ENCODE data around the gene ANAPC13. TPM values are rescaled to one million over a fixed set of nuclear protein-coding genes. Genes with fewer than 3 reads are reported as not detected.

The ANAPC13 gene
- polyA plus RNA-seq, 1 of the 3 experiments (the other 2 are of a cell fraction), result 63.5 TPM

DNA sequence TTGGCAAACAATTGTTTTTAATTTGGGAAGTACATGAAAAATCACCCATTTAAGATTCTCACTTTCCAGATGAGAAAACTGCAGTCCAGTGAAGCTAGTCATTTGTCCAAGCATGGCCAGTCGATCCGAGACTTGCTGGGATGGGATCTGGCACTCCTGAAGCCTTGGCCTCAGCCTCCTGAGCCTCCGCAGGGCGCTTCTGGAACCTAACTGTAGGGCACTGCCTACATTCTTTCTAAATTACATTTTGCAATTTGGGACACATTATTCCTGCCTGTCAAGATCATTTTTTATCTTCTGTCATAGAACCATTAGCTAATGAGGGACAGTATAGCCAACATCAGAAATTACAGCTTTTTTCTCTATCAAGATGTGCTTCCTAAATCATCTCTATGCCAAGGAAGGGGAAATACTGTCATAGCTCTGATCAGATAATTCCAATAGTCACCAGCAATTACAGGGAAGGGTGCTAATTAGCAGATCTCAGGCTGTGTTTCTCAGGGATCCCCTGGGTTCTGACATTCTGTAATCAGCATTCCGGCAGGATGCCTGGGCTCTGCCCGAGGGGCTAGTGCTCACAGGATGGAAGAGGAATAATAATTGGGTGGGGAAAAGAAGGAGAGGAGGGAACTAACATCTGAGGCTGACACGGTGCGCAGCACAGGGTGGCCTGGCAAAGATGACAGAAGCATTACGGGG lies 28.3 kb downstream of the ANAPC13 start:
- CTCF ChIA-PET, result interaction anchor here (1.0 to 2.3 kb wide), 4 partner anchors 9 to 150 kb away, joined by 3 to 9 read pairs (median 6); no protein-coding TSS in a partner anchor
- H3K9me2 ChIP-seq, result no peaks in the 10 kb centered on the region
- H3F3A ChIP-seq (replicated peaks; ENCODE audit: insufficient read depth), result peaks cover 19% of the 10 kb centered on the region
- DNase-seq, result peak; percentile 19
- no peak for TF ChIP-seq RAD21 (IDR thresholded peaks at IDR 0.05; ENCODE audit: low read length)
- no peak for TF ChIP-seq ELF1 (IDR thresholded peaks at IDR 0.05)
- TF ChIP-seq MXI1 (IDR thresholded peaks at IDR 0.05; ENCODE audit: low read depth, low read length), result no peak
- no peak for TF ChIP-seq TCF12 (IDR thresholded peaks at IDR 0.05)
- TF ChIP-seq FOSL2 (IDR thresholded peaks at IDR 0.05; ENCODE audit: borderline replicate concordance, low read depth), result no peak
- no peak for TF ChIP-seq SIN3A (IDR thresholded peaks at IDR 0.05; ENCODE audit: borderline replicate concordance, low read depth, low read length)
- TF ChIP-seq SMC3 (IDR thresholded peaks at IDR 0.05; ENCODE audit: low read depth, low read length), result no peak
- TF ChIP-seq CTCF (IDR thresholded peaks at IDR 0.05), result no peak
- H3K4me3 ChIP-seq (ENCODE audit: low read depth in 2 of 2, low read length in 1 of 2), result no peak overlapping the region
- no peaks in the 10 kb centered on the region for H3K36me3 ChIP-seq (replicated peaks in 1 of 2; ENCODE audit: control insufficient read depth in 1 of 2, insufficient read depth in 2 of 2, low read length in 1 of 2)
- H3K9ac ChIP-seq, result no peak overlapping the region
- POLR2A ChIA-PET, result interaction anchor here (0.6 kb wide), 1 partner anchor 9 kb away, joined by 3 read pairs; no protein-coding TSS in a partner anchor
- H3K4me1 ChIP-seq (ENCODE audit: control insufficient read depth in 1 of 2, insufficient read depth in 2 of 2, low read depth in 1 of 2, low read length in 1 of 2), result peaks cover 3 to 13% of the 10 kb centered on the region in 2 experiments; a peak in 2 of 4 replicates
- H4K20me1 ChIP-seq (ENCODE audit: insufficient read depth), result no peaks in the 10 kb centered on the region
- no peaks in the 10 kb centered on the region for H3K27me3 ChIP-seq (ENCODE audit: insufficient read depth)
- H3K9me3 ChIP-seq, result no peaks in the 10 kb centered on the region
- no peaks in the 10 kb centered on the region for H3K79me2 ChIP-seq (ENCODE audit: insufficient read depth)
- H3K4me2 ChIP-seq, result no peak overlapping the region
- H2AFZ ChIP-seq (ENCODE audit: low read depth), result no peak overlapping the region
- WGBS (ENCODE audit: low lambda C conversion rate), result 91% methylated on average over 9 of the region's 9 CpGs
- H3K27ac ChIP-seq (ENCODE audit: low read depth in 2 of 2, low read length in 1 of 2), result no peak overlapping the region

DNA sequence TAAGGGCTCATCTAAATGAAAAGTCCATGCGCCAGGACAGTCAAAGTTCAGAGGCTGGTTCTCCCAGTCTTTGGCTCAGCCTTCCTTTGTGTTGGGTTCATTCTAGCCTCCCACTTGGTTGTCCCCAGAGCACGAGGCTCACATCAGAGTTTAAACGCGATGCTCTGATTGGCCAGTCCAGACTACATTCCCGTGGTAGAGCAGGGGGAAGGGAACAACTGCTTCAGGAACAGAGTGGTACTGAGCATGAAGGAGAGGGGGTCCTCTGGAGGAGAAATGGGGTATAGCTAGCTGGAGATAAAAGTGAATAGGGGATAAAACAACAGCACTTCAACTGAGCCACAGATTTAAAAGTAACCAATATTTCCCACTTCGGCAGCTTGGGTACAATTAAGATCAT lies 32.2 kb downstream of the ANAPC13 start:
- H2AFZ ChIP-seq (ENCODE audit: low read depth), result no peak overlapping the region
- no peak overlapping the region for H3K4me3 ChIP-seq (ENCODE audit: low read depth in 2 of 2, low read length in 1 of 2)
- no peaks in the 10 kb centered on the region for H3F3A ChIP-seq (replicated peaks; ENCODE audit: insufficient read depth)
- H3K4me1 ChIP-seq (ENCODE audit: control insufficient read depth in 1 of 2, insufficient read depth in 2 of 2, low read depth in 1 of 2, low read length in 1 of 2), result peaks cover 0 to 3% of the 10 kb centered on the region in 2 experiments; a peak in 1 of 4 replicates
- H4K20me1 ChIP-seq (ENCODE audit: insufficient read depth), result no peaks in the 10 kb centered on the region
- DNase-seq, result peak; percentile 20
- H3K9me3 ChIP-seq, result no peaks in the 10 kb centered on the region
- H3K4me2 ChIP-seq, result no peak overlapping the region
- no peak overlapping the region for H3K27ac ChIP-seq (ENCODE audit: low read depth in 2 of 2, low read length in 1 of 2)
- no peaks in the 10 kb centered on the region for H3K27me3 ChIP-seq (ENCODE audit: insufficient read depth)
- no peak overlapping the region for H3K9ac ChIP-seq
- POLR2A ChIA-PET, result no interaction called here
- no peaks in the 10 kb centered on the region for H3K9me2 ChIP-seq
- CTCF ChIA-PET, result interaction anchor here (1.1 to 3.0 kb wide), 3 partner anchors 20 to 153 kb away, joined by 3 to 13 read pairs (median 3); no protein-coding TSS in a partner anchor
- TF ChIP-seq CTCF (IDR thresholded peaks at IDR 0.05) (peak; percentile 30; the same call in 1 of the 2 replicates), RXRA (IDR thresholded peaks at IDR 0.05; ENCODE audit: borderline replicate concordance, low read depth) (no peak), RAD21 (IDR thresholded peaks at IDR 0.05; ENCODE audit: low read length) (peak; percentile 23; the same call in 1 of the 2 replicates)
- TF ChIP-seq, protein P1, sequence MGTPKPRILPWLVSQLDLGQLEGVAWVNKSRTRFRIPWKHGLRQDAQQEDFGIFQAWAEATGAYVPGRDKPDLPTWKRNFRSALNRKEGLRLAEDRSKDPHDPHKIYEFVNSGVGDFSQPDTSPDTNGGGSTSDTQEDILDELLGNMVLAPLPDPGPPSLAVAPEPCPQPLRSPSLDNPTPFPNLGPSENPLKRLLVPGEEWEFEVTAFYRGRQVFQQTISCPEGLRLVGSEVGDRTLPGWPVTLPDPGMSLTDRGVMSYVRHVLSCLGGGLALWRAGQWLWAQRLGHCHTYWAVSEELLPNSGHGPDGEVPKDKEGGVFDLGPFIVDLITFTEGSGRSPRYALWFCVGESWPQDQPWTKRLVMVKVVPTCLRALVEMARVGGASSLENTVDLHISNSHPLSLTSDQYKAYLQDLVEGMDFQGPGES (IDR thresholded peaks at IDR 0.05; ENCODE audit: low read depth, low read length), result no peak
- 74% methylated on average over 6 of the region's 6 CpGs for WGBS (ENCODE audit: low lambda C conversion rate)
- no peaks in the 10 kb centered on the region for H3K36me3 ChIP-seq (replicated peaks in 1 of 2; ENCODE audit: control insufficient read depth in 1 of 2, insufficient read depth in 2 of 2, low read length in 1 of 2)
- no peaks in the 10 kb centered on the region for H3K79me2 ChIP-seq (ENCODE audit: insufficient read depth)
